Measurements from ENCODE around the gene TMEM8B.

Gene TMEM8B

GRCh38 chr9:35806101-35806500 lies 22.9 kb upstream of the TMEM8B start:
- Histone ChIP-seq H3K4me2 (ENCODE audit: low read depth, low read length) (no peak overlapping the region), H3F3A (ENCODE audit: insufficient read depth, low read length) (peaks cover 3% of the 10 kb centered on the region; the same call in 1 of the 2 replicates), H2AFZ (ENCODE audit: low read length) (no peak overlapping the region), H4K20me1 (ENCODE audit: insufficient read depth, low read length) (no peaks in the 10 kb centered on the region), H3K9me2 (replicated peaks; ENCODE audit: insufficient read depth, low read length) (no peaks in the 10 kb centered on the region), H3K9ac (ENCODE audit: low read length) (no peak overlapping the region), H3K4me1 (ENCODE audit: low read length) (peaks cover 2% of the 10 kb centered on the region; the same call in 1 of the 2 replicates), H3K79me2 (ENCODE audit: low read length) (no peaks in the 10 kb centered on the region), H3K27me3 (replicated peaks; ENCODE audit: insufficient read depth, low read length) (no peaks in the 10 kb centered on the region), H3K36me3 (replicated peaks; ENCODE audit: insufficient read depth, low read length) (no peaks in the 10 kb centered on the region), H3K9me3 (replicated peaks; ENCODE audit: insufficient read depth, low read length) (no peaks in the 10 kb centered on the region), H3K4me3 (ENCODE audit: low read length) (no peak overlapping the region), H3K27ac (ENCODE audit: low read length) (no peak overlapping the region)
- no peak for TF ChIP-seq EZH2phosphoT487 (IDR thresholded peaks at IDR 0.05; ENCODE audit: low read length)
- TF ChIP-seq CTCF (IDR thresholded peaks at IDR 0.05; ENCODE audit: low read length), result no peak
- TF ChIP-seq EZH2 (optimal IDR thresholded peaks at IDR 0.05; ENCODE audit: low read depth, low read length), result no peak
- no peak for DNase-seq

GRCh38 chr9:35808433-35808832 lies 20.6 kb upstream of the TMEM8B start:
- no peaks in the 10 kb centered on the region for H4K20me1 ChIP-seq (ENCODE audit: insufficient read depth, low read length)
- no peak overlapping the region for H3K27ac ChIP-seq (ENCODE audit: low read length)
- no peaks in the 10 kb centered on the region for H3K27me3 ChIP-seq (replicated peaks; ENCODE audit: insufficient read depth, low read length)
- H3K79me2 ChIP-seq (ENCODE audit: low read length), result no peaks in the 10 kb centered on the region
- H3K9me2 ChIP-seq (replicated peaks; ENCODE audit: insufficient read depth, low read length), result no peaks in the 10 kb centered on the region
- no peak overlapping the region for H3K4me3 ChIP-seq (ENCODE audit: low read length)
- H3K4me1 ChIP-seq (ENCODE audit: low read length), result peaks cover 18% of the 10 kb centered on the region
- no peaks in the 10 kb centered on the region for H3K9me3 ChIP-seq (replicated peaks; ENCODE audit: insufficient read depth, low read length)
- no peaks in the 10 kb centered on the region for H3K36me3 ChIP-seq (replicated peaks; ENCODE audit: insufficient read depth, low read length)
- no peak for TF ChIP-seq CTCF (IDR thresholded peaks at IDR 0.05; ENCODE audit: low read length)
- no peak for TF ChIP-seq EZH2 (optimal IDR thresholded peaks at IDR 0.05; ENCODE audit: low read depth, low read length)
- TF ChIP-seq EZH2phosphoT487 (IDR thresholded peaks at IDR 0.05; ENCODE audit: low read length), result no peak
- no peak overlapping the region for H2AFZ ChIP-seq (ENCODE audit: low read length)
- DNase-seq, result no peak
- H3K9ac ChIP-seq (ENCODE audit: low read length), result no peak overlapping the region
- no peak overlapping the region for H3K4me2 ChIP-seq (ENCODE audit: low read depth, low read length)
- peaks cover 16% of the 10 kb centered on the region; the same call in 1 of the 2 replicates for H3F3A ChIP-seq (ENCODE audit: insufficient read depth, low read length)

GRCh38 chr9:35810122-35810521 lies 18.9 kb upstream of the TMEM8B start:
- Histone ChIP-seq H3K9me3 (replicated peaks; ENCODE audit: insufficient read depth, low read length) (no peaks in the 10 kb centered on the region), H3K9ac (ENCODE audit: low read length) (no peak overlapping the region), H3K4me2 (ENCODE audit: low read depth, low read length) (no peak overlapping the region), H4K20me1 (ENCODE audit: insufficient read depth, low read length) (no peaks in the 10 kb centered on the region), H3K9me2 (replicated peaks; ENCODE audit: insufficient read depth, low read length) (no peaks in the 10 kb centered on the region), H3F3A (ENCODE audit: insufficient read depth, low read length) (peaks cover 27% of the 10 kb centered on the region; the same call in 1 of the 2 replicates), H3K4me1 (ENCODE audit: low read length) (peaks cover 25% of the 10 kb centered on the region), H2AFZ (ENCODE audit: low read length) (no peak overlapping the region), H3K27ac (ENCODE audit: low read length) (no peak overlapping the region), H3K36me3 (replicated peaks; ENCODE audit: insufficient read depth, low read length) (no peaks in the 10 kb centered on the region), H3K79me2 (ENCODE audit: low read length) (no peaks in the 10 kb centered on the region), H3K27me3 (replicated peaks; ENCODE audit: insufficient read depth, low read length) (no peaks in the 10 kb centered on the region), H3K4me3 (ENCODE audit: low read length) (no peak overlapping the region)
- no peak for DNase-seq
- TF ChIP-seq CTCF (IDR thresholded peaks at IDR 0.05; ENCODE audit: low read length) (no peak), EZH2phosphoT487 (IDR thresholded peaks at IDR 0.05; ENCODE audit: low read length) (no peak), EZH2 (optimal IDR thresholded peaks at IDR 0.05; ENCODE audit: low read depth, low read length) (no peak)
